ENCODE measurements around the gene POLR3A.

Gene POLR3A

DNA sequence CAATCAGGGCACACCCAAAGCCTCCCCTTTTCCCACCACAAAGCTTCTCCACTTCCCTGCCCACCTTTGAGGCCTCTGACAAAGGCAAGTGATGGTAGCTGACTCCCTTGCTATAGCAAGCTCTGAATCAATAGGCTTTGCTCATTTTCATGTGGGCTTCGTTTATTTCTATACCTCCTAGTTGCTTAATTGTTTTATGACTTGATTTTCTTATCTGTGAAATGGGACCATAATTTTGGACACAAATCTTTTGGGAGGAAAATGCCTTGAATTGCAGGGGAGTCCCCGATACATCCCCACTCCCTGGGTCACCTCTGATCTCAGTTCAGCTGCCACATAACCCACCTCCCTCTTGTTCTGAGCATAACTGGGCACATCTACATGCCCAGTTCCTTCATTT lies 89.1 kb downstream of the POLR3A start:
- no peak for DNase-seq

DNA sequence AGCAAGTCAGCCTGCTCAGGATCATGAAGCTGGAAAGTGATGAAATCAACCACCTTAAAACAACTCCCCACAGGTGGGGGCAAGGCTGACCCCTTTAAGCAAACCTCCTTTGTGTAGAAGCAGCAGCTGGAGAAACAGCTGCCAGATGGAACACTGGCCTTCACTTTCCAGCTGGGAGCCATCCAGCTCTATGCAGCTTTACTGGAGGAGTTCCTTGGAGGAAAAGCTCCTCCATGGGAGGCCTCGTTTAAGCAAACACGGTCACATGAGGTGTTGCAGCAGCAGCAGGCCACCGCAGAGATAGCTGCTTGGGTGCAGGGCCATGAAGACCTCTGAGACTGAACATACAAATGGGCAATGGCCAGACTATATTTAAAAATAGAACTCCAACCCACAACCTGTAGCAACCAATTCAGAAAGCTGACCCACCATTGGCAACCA lies 89.7 kb downstream of the POLR3A start:
- DNase-seq: no peak

GRCh38 chr10:77936697-77937567 lies 92.4 kb downstream of the POLR3A start:
- no peak for DNase-seq

GRCh38 chr10:77932016-77932715 lies 97.1 kb downstream of the POLR3A start:
- no peak for DNase-seq

- DNase-seq: peak in 1 of 2 experiments; percentile 21
Observed at GRCh38 chr10:77927402-77928246, 101.7 kb downstream of the POLR3A start.

DNA sequence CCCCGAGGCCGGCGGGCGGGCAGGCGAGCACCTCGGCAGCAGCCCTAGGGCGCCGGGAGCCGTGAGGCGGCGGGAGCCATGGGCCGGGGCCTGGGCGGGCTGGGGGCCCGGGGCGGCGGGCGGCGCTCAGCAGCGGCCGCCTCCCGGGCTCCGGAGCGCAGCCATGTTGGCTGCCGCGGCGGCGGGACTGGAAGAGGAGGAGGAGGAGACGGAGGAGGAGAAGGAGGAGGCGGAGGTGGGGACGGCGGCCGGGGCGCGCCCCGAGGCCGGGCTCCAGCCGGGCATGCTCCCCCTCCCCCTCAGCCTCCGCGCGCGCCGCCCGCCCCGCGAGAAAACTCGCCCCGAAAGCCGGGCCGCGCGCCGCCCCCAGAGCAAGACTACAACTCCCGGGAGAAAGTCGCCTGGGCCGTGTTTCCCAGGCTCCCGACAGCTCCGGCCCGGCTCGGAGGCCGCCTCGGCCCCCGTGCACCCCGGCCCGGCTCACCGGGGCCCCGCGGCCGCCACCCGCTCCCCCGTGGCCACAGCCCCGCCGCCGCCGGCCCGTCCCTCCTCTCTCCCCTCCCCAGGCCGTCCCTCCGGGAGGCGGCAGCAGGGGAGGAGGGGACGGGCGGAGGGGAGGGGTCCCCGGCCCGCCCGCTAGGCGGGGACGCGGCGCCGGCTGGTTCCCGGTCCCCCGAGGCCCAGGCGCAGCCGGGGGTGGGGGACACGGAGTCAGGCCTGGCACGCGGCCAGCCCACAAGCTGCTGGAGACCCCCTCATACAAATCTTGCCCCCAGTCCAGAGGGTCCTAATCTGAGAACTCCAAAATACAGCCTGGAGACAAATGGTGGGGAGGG lies 102.5 kb downstream of the POLR3A start, which contains the start of gene DLG5:
Gene DLG5 (minus strand): TSS at position 190 of the 836 bp plus-strand sequence. CDS start 235 bp downstream, outside the sequence.
- peak in 1 of 2 experiments; percentile 24 for DNase-seq

GRCh38 chr10:77925795-77926565 lies 103.3 kb downstream of the POLR3A start:
- DNase-seq: peak; percentile 48 to 62

DNA sequence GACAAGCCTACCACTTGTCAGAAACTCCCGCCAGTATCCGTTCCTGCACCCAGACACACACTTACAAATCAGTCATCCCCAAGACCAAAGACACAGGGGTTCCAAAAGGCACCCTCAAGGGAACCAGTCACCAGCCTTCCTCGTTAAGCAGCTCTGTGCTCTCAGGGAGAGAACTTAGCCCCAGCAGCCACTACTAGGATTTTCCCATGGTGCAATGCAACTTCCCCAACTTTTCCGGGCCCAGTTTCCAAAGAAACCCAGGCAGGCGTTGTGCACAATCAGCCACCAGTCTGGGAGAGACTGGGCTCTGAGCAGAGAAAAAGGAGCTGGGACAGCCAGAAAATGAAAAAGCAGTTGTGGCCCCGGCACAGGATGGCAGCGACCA lies 103.9 kb downstream of the POLR3A start:
- DNase-seq: no peak

DNA sequence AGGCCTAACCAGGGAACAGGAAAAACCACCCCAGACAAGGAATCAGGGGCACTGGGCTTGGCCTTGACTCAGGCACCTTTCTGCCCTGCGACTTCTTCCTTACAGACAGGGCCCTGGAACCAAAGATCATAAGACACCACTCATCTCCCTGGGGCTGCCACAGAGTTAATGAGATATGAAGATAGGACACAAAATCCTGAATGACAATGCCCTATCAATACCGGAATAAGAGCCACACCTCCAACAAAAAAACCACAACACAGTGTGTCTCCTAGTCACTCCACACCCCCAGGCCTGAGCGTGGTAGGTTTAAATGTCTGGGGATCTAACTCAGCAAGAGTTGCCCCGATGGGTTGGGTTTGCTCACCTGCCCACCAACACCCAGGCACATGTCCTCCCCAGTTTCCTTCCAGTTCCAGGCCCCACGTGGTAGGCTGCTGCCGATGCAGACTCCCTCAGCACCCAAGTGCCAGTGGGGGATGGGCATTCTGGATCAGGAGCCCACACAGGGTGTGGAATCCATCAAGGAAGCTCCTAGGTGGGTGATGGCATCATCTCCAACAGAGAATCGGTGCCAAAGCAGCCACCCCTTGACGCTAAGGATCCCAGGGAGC lies 106.6 kb downstream of the POLR3A start:
- no peak for DNase-seq

GRCh38 chr10:77922055-77922454 lies 107.3 kb downstream of the POLR3A start:
- no peak for DNase-seq

GRCh38 chr10:77921395-77921794 lies 107.9 kb downstream of the POLR3A start:
- DNase-seq: no peak

GRCh38 chr10:77920495-77920894 lies 108.8 kb downstream of the POLR3A start:
- no peak for DNase-seq

DNA sequence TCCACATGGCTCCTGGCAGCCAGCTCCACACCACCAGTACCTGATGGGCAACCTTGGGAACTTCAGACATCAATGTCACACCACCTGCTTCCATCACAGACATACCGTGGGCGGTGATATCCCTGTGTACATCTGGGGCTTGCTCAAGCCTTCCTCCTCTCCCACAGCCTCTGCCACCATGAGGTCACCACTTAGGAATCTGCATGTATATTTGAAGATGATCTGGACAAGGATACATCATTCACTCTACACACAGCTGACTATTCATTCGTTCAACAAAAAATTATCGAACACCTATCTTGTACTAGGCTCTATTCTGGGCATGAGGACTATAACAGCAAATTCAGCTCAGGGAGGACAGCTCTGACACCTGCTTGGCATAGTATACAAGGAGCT lies 109.6 kb downstream of the POLR3A start:
- DNase-seq: no peak

All from activated T-cell treated with anti-CD3 and anti-CD28 coated beads, Interleukin-2, amount 50 U/mL, for 48 hours (primary cell).